ENCODE data around the gene PDX1. TPM values are rescaled to one million over a fixed set of nuclear protein-coding genes. Genes with fewer than 3 reads are reported as not detected.
"Not testable (repeated sequence)": the region's sequence is repeated elsewhere in the genome, so short reads cannot be mapped to it uniquely, and the experiment has no call there.

Gene PDX1
- polyA plus RNA-seq, 1 experiment, result not detected

DNA sequence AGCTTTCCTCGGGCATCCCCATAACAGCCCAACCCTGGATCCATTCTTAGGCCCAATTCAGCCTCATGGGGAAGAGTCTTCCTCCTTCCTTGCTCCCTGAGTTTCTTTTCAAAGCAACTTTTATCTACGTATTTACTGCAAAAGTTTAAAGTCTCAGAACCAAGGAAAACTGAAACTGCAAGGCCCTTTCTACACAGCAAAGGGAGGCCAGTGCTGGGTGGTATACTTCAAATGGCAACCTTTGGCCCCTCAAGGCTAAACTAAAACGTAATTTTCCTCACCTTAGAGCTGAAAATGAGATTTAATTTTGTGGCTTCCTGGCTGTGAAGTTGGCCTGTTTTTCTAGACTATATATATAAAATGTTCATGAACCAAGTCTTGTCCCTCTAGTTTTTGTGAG is 43.7 kb downstream of the PDX1 start:
- Histone ChIP-seq H3K27me3 (ENCODE audit: control insufficient read depth, insufficient read depth, low read length) (peaks cover 61% of the 10 kb centered on the region), H3K4me3 (ENCODE audit: low read depth, low read length) (no peak overlapping the region), H3K36me3 (ENCODE audit: control insufficient read depth, insufficient read depth, low read length) (no peaks in the 10 kb centered on the region)
- ChIA-PET CTCF (interaction anchor here (1.6 to 2.8 kb wide), 2 partner anchors 9 to 137 kb away, joined by 6 to 12 read pairs; no protein-coding TSS in a partner anchor), POLR2A (no interaction called here)
- TF ChIP-seq, protein P1, sequence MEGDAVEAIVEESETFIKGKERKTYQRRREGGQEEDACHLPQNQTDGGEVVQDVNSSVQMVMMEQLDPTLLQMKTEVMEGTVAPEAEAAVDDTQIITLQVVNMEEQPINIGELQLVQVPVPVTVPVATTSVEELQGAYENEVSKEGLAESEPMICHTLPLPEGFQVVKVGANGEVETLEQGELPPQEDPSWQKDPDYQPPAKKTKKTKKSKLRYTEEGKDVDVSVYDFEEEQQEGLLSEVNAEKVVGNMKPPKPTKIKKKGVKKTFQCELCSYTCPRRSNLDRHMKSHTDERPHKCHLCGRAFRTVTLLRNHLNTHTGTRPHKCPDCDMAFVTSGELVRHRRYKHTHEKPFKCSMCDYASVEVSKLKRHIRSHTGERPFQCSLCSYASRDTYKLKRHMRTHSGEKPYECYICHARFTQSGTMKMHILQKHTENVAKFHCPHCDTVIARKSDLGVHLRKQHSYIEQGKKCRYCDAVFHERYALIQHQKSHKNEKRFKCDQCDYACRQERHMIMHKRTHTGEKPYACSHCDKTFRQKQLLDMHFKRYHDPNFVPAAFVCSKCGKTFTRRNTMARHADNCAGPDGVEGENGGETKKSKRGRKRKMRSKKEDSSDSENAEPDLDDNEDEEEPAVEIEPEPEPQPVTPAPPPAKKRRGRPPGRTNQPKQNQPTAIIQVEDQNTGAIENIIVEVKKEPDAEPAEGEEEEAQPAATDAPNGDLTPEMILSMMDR (IDR thresholded peaks at IDR 0.05; ENCODE audit: insufficient read depth, low read depth, low read length), result no peak
- no peak for DNase-seq (ENCODE audit: low read depth)

DNA sequence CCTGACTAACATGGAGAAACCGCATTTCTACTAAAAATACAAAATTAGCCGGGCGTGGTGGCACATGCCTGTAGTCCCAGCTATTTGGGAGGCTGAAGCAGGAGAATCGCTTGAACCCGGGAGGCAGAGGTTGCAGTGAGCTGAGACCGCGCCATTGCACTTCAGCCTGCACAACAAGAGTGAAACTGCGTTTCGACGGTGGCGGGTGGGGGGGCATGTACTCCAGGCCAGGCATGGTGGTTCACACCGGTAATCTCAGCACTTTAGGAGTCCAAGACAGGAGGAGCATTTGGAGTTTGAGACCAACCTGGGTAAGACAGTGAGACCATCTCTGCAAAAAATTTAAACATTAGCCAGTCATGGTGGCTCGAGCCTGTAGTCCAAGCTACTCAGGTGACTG is 44.4 kb downstream of the PDX1 start:
- DNase-seq (ENCODE audit: low read depth); H3K4me3 ChIP-seq (ENCODE audit: low read depth, low read length); POLR2A ChIA-PET; H3K36me3 ChIP-seq (ENCODE audit: control insufficient read depth, insufficient read depth, low read length): not testable (repeated sequence)
- H3K27me3 ChIP-seq (ENCODE audit: control insufficient read depth, insufficient read depth, low read length), result peaks cover 68% of the 10 kb centered on the region
- CTCF ChIA-PET, result interaction anchor here (1.1 to 2.8 kb wide), 3 partner anchors 10 to 95 kb away, joined by 3 to 12 read pairs (median 3); no protein-coding TSS in a partner anchor

DNA sequence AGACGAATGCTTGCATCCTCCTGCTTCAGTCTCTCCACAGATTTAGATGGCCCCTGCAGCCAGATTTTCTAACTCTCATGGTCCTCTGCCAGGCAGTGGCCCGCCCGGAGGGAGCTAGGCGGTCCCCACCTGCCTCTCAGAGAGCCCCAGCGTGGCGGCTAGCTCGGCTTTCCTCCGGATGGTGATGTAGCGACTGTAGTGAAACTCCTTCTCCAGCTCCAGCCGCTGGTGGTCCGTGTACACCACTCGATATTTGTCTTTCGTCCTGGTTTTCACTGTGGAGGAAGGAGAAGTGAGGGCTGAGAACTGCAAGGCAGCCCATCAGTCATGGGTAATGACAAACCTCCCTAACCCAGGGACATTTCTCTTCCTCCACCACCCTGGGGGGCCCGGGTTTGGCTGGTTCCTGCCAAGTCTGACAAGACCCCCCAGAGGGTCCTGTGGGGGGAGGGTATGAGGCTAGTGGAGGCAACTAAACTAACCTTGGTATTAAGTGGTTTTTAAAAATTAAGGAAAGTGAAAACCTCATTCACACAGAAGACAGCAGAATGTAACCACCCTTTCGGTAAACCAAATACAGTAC is 45.0 kb downstream of the PDX1 start:
- Histone ChIP-seq H3K4me3 (ENCODE audit: low read depth, low read length) (no peak overlapping the region), H3K27me3 (ENCODE audit: control insufficient read depth, insufficient read depth, low read length) (peaks cover 73% of the 10 kb centered on the region), H3K36me3 (ENCODE audit: control insufficient read depth, insufficient read depth, low read length) (no peaks in the 10 kb centered on the region)
- TF ChIP-seq, protein P1 (IDR thresholded peaks at IDR 0.05; ENCODE audit: insufficient read depth, low read depth, low read length), result no peak
- no peak for DNase-seq (ENCODE audit: low read depth)
- POLR2A ChIA-PET, result no interaction called here
- CTCF ChIA-PET, result interaction anchor here (1.1 to 2.8 kb wide), 3 partner anchors 11 to 96 kb away, joined by 3 to 12 read pairs (median 3); no protein-coding TSS in a partner anchor

DNA sequence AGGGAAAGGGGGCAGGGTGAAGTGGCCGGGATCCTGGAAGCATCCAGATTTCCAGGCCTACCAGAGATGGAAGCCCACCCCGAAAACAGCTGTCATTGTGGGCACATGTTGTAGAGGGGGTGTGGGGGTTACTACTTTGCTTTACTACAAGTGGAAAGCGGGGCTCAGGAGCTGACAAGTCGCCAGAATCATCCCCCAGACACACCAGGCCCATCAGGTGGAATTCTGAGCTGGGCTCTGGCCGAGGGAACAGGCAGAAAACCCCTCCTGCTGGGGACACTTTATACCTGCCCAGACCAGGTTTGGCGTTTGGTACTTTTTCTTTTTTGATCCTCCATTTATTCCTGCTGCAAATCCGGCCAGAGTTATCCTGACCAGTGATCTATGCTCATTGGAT is 45.5 kb downstream of the PDX1 start:
- no peak for DNase-seq (ENCODE audit: low read depth)
- ChIA-PET CTCF (interaction anchor here (1.5 kb wide), 1 partner anchor 97 kb away, joined by 3 read pairs; no protein-coding TSS in a partner anchor), POLR2A (no interaction called here)
- H3K36me3 ChIP-seq (ENCODE audit: control insufficient read depth, insufficient read depth, low read length), result no peaks in the 10 kb centered on the region
- no peak overlapping the region for H3K4me3 ChIP-seq (ENCODE audit: low read depth, low read length)
- TF ChIP-seq, protein P1 (IDR thresholded peaks at IDR 0.05; ENCODE audit: insufficient read depth, low read depth, low read length), result no peak
- peaks cover 73% of the 10 kb centered on the region for H3K27me3 ChIP-seq (ENCODE audit: control insufficient read depth, insufficient read depth, low read length)

DNA sequence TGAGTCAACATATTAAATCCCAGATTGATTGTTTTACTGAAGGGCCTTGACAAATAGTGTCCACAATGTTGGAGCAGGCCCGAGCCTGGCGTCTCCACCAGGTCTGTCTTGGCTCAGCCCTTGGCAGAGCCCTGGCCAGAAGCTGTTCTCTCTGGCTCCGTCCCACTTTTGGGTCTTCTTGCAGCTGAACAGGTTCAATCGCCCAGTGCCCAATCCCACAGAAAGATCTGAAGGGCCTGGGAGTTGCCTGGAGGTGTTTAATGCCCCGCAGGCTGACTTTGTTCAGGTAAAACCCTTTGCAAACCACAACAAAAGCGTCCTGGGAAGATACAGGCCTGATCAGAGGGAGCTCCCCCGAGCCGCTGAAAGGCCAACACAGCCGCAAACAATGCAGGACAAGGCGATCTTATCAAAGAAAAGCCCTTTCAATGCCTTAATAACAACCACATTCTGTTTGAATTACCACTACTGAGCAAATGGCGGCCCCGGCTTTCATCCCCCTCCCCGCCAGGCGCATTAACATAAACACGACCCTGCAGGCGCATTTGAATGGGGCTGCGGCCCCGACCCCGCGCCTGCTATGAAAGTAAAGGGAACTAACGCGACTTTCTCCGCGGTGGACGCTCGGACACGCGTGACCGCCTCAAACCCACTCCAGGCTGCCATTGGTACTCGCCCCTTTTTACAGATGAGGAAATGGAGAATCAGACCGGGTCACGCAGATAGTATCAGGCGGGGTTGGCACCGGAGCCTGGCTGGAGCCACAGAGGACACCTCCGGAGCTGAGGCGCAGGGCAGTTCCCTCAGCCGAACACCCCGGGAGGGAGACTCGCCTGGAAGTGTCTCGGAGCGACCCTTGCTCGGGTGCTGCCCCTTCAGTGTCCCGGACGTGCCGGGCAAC is 46.2 kb downstream of the PDX1 start:
- no peaks in the 10 kb centered on the region for H3K36me3 ChIP-seq (ENCODE audit: control insufficient read depth, insufficient read depth, low read length)
- ChIA-PET CTCF (no interaction called here), POLR2A (no interaction called here)
- peaks cover 75% of the 10 kb centered on the region for H3K27me3 ChIP-seq (ENCODE audit: control insufficient read depth, insufficient read depth, low read length)
- H3K4me3 ChIP-seq (ENCODE audit: low read depth, low read length), result no peak overlapping the region
- TF ChIP-seq, protein P1 (IDR thresholded peaks at IDR 0.05; ENCODE audit: insufficient read depth, low read depth, low read length), result no peak
- no peak for DNase-seq (ENCODE audit: low read depth)

Data from BJ (cell line).